GM12892 (cell line): Measurements from ENCODE around the gene ICAM3.

Source experiments
- POLR2A ChIP-seq: IDR thresholded peaks from 2 replicates; pipeline ENCODE4 v1.6.1; 2011; ENCODE audit warnings: low read depth, low read length, control low read depth
- POLR2AphosphoS5 ChIP-seq: IDR thresholded peaks from 2 replicates; pipeline ENCODE4 v1.6.1; 2011; ENCODE audit warnings: low read depth, low read length, control low read depth

GRCh38 chr19:10339977-10340376, 553 bp upstream of the ICAM3 start:
- TF ChIP-seq POLR2A (no peak), POLR2AphosphoS5 (no peak)
